ENCODE data around the gene GPC3. TPM values are rescaled to one million over a fixed set of nuclear protein-coding genes. Genes with fewer than 3 reads are reported as not detected.
"Not testable (repeated sequence)": the region's sequence is repeated elsewhere in the genome, so short reads cannot be mapped to it uniquely, and the experiment has no call there.

The GPC3 gene
- total and polyA plus RNA-seq, 4 donors: 8.3 to 270 (median 52.4) TPM

DNA sequence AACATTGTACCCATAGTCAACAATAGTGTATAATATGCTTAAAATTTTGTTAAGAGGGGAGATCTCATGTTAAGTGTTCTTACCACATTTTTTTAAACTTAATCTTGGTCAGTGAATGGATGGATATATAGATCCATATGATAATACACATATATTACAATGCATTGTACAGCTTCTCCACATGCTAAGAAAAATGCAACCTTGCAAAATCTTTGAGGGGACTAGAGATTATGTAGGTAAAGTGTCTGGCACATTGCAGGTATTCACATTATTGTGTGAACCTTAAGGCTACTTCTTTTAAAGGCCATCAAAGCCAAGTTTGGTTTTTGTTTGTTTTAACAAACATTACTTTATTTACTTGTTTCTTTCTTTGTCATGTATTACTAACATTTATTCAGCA, 10.4 kb upstream of the GPC3 start:
- DNase-seq: no peak
- Histone ChIP-seq H3K4me1 (ENCODE audit: control insufficient read depth in 5 of 5, insufficient read depth in 5 of 5, low read length in 5 of 5) (peaks cover 0 to 18% (median 0%) of the 10 kb centered on the region in 5 donors), H3K4me3 (no peak overlapping the region), H3K27me3 (ENCODE audit: control insufficient read depth in 3 of 3, insufficient read depth in 3 of 3, low read length in 2 of 3) (peaks cover 2 to 12% (median 11%) of the 10 kb centered on the region in 3 donors), H3K27ac (ENCODE audit: low read depth in 1 of 2, low read length in 1 of 2) (no peak overlapping the region), H3K36me3 (ENCODE audit: control insufficient read depth in 4 of 4, insufficient read depth in 4 of 4, low read length in 4 of 4) (no peaks in the 10 kb centered on the region), H3K9ac (ENCODE audit: insufficient read depth in 1 of 2, low read length in 2 of 2) (no peak overlapping the region), H3K9me3 (ENCODE audit: control insufficient read depth in 4 of 4, insufficient read depth in 3 of 4, low read length in 3 of 4) (no peaks in the 10 kb centered on the region)
- TF ChIP-seq, protein P1, sequence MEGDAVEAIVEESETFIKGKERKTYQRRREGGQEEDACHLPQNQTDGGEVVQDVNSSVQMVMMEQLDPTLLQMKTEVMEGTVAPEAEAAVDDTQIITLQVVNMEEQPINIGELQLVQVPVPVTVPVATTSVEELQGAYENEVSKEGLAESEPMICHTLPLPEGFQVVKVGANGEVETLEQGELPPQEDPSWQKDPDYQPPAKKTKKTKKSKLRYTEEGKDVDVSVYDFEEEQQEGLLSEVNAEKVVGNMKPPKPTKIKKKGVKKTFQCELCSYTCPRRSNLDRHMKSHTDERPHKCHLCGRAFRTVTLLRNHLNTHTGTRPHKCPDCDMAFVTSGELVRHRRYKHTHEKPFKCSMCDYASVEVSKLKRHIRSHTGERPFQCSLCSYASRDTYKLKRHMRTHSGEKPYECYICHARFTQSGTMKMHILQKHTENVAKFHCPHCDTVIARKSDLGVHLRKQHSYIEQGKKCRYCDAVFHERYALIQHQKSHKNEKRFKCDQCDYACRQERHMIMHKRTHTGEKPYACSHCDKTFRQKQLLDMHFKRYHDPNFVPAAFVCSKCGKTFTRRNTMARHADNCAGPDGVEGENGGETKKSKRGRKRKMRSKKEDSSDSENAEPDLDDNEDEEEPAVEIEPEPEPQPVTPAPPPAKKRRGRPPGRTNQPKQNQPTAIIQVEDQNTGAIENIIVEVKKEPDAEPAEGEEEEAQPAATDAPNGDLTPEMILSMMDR (IDR thresholded peaks at IDR 0.05; ENCODE audit: control extremely low read depth, extremely low read depth): no peak
- no peak for ATAC-seq (ENCODE audit: insufficient read depth, low FRiP score)

DNA sequence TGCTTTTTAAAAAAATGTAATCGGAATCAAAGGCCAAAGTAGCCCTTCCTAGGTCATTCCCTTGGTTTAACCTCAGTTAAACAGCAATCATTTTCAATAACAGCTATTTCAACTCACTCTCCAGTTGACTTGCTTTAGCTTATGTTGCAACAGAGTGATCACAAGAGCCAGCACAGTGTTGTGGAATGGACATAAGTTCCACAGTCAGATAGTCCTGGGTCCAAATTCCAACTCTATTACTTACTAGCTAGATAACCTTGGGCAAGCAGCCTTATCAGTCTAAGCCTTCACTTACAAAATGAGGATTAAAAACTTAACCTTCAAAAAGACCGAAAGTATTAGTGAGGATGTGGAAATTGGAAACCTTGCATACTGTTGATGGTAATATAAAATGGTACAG, 9.2 kb upstream of the GPC3 start:
- Histone ChIP-seq H3K9ac (ENCODE audit: insufficient read depth in 1 of 2, low read length in 2 of 2) (no peak overlapping the region), H3K27me3 (ENCODE audit: control insufficient read depth in 3 of 3, insufficient read depth in 3 of 3, low read length in 2 of 3) (peaks cover 2 to 17% (median 9%) of the 10 kb centered on the region in 3 donors), H3K36me3 (ENCODE audit: control insufficient read depth in 4 of 4, insufficient read depth in 4 of 4, low read length in 4 of 4) (no peaks in the 10 kb centered on the region), H3K27ac (ENCODE audit: low read depth in 1 of 2, low read length in 1 of 2) (no peak overlapping the region), H3K4me3 (no peak overlapping the region), H3K9me3 (ENCODE audit: control insufficient read depth in 4 of 4, insufficient read depth in 3 of 4, low read length in 3 of 4) (no peaks in the 10 kb centered on the region), H3K4me1 (ENCODE audit: control insufficient read depth in 5 of 5, insufficient read depth in 5 of 5, low read length in 5 of 5) (peaks cover 0 to 12% (median 0%) of the 10 kb centered on the region in 5 donors)
- 67 to 84% methylated on average over 2 of the region's 2 CpGs for WGBS, 2 donors
- TF ChIP-seq, protein P1 (IDR thresholded peaks at IDR 0.05; ENCODE audit: control extremely low read depth, extremely low read depth): no peak
- DNase-seq (peak in 2 of 3 donors; percentile 52 to 72), ATAC-seq (ENCODE audit: insufficient read depth, low FRiP score) (no peak)

DNA sequence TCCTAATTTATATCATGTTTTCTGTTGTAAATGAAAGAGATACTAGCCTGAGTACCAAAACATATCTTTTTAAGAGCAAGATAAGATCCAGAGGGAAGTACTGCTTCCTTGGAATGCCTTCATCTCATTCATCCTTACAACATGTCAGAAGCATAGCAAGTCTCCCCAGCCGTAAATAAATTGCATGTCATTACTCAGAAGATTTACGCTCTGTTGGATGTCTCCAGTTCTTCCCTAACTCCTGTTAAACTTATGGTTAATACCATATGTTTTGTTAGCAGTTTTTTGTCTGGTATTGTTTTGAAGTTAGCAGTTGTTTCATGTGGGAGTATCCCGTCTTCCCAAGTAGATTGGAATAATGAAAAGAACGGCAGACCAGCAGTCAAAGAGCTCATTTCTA, 7.5 kb upstream of the GPC3 start:
- no peak overlapping the region for H3K4me3 ChIP-seq
- no peak for DNase-seq
- peaks cover 0 to 4% (median 0%) of the 10 kb centered on the region in 5 donors for H3K4me1 ChIP-seq (ENCODE audit: control insufficient read depth in 5 of 5, insufficient read depth in 5 of 5, low read length in 5 of 5)
- ATAC-seq (ENCODE audit: insufficient read depth, low FRiP score): no peak
- WGBS, 2 donors: 73 to 74% methylated on average over 4 of the region's 4 CpGs
- TF ChIP-seq, protein P1 (IDR thresholded peaks at IDR 0.05; ENCODE audit: control extremely low read depth, extremely low read depth): no peak
- H3K36me3 ChIP-seq (ENCODE audit: control insufficient read depth in 4 of 4, insufficient read depth in 4 of 4, low read length in 4 of 4): no peaks in the 10 kb centered on the region
- H3K9ac ChIP-seq (ENCODE audit: insufficient read depth in 1 of 2, low read length in 2 of 2): no peak overlapping the region
- no peak overlapping the region for H3K27ac ChIP-seq (ENCODE audit: low read depth in 1 of 2, low read length in 1 of 2)
- H3K9me3 ChIP-seq (ENCODE audit: control insufficient read depth in 4 of 4, insufficient read depth in 3 of 4, low read length in 3 of 4): no peaks in the 10 kb centered on the region
- peaks cover 2 to 20% (median 7%) of the 10 kb centered on the region in 3 donors for H3K27me3 ChIP-seq (ENCODE audit: control insufficient read depth in 3 of 3, insufficient read depth in 3 of 3, low read length in 2 of 3)

DNA sequence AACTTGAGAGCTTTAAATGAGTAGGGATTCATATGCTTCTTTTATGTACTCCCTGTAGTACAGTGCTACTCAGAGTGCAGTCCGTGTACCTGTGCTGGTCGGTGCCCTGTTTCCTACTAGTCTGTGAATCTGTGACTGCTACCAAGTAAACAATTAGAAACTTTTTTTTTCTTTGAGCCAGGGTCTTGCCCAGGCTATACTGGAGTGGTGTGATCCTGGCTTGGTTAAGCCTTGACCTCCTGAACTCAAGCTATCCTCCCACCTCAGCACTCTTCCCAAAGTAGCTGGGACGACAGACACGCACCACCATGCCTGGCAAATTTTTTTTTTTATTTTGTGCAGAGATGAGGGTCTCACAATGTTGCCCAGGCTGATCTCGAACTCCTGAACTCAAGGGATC, 6.4 kb upstream of the GPC3 start:
- no peak for DNase-seq
- peaks cover 0 to 3% (median 0%) of the 10 kb centered on the region in 5 donors for H3K4me1 ChIP-seq (ENCODE audit: control insufficient read depth in 5 of 5, insufficient read depth in 5 of 5, low read length in 5 of 5)
- H3K4me3 ChIP-seq: no peak overlapping the region
- peaks cover 3 to 23% (median 5%) of the 10 kb centered on the region in 3 donors for H3K27me3 ChIP-seq (ENCODE audit: control insufficient read depth in 3 of 3, insufficient read depth in 3 of 3, low read length in 2 of 3)
- no peak overlapping the region for H3K27ac ChIP-seq (ENCODE audit: low read depth in 1 of 2, low read length in 1 of 2)
- no peak overlapping the region for H3K9ac ChIP-seq (ENCODE audit: insufficient read depth in 1 of 2, low read length in 2 of 2)
- H3K36me3 ChIP-seq (ENCODE audit: control insufficient read depth in 4 of 4, insufficient read depth in 4 of 4, low read length in 4 of 4): no peaks in the 10 kb centered on the region
- TF ChIP-seq, protein P1 (IDR thresholded peaks at IDR 0.05; ENCODE audit: control extremely low read depth, extremely low read depth): no peak
- H3K9me3 ChIP-seq (ENCODE audit: control insufficient read depth in 4 of 4, insufficient read depth in 3 of 4, low read length in 3 of 4): no peaks in the 10 kb centered on the region
- 61 to 82% methylated on average over 5 of the region's 5 CpGs for WGBS, 2 donors
- ATAC-seq (ENCODE audit: insufficient read depth, low FRiP score): no peak

DNA sequence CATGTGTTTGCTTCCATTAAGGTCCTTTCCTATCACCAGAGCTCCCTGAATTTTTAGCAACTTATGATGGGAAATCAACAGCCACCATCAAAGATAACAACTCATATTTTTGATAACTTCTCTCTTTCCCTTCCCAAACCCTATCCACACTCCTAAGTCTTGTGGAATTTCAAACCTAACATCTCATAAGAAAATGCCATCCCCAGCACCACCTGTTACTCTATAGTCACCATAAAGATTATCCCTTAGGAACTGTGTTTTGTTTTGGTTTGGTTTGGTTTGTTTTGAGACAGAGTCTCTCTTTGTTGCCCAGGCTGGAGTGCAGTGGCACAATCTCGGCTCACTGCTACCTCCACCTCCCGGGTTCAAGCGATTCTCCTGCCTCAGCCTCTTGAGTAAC, 5.7 kb upstream of the GPC3 start:
- H3K27me3 ChIP-seq (ENCODE audit: control insufficient read depth in 3 of 3, insufficient read depth in 3 of 3, low read length in 2 of 3): peaks cover 3 to 21% (median 5%) of the 10 kb centered on the region in 3 donors
- not testable (repeated sequence) for H3K27ac ChIP-seq (ENCODE audit: low read depth in 1 of 2, low read length in 1 of 2); ATAC-seq (ENCODE audit: insufficient read depth, low FRiP score); H3K36me3 ChIP-seq (ENCODE audit: control insufficient read depth in 4 of 4, insufficient read depth in 4 of 4, low read length in 4 of 4); H3K9ac ChIP-seq (ENCODE audit: insufficient read depth in 1 of 2, low read length in 2 of 2); H3K9me3 ChIP-seq (ENCODE audit: control insufficient read depth in 4 of 4, insufficient read depth in 3 of 4, low read length in 3 of 4); H3K4me1 ChIP-seq (ENCODE audit: control insufficient read depth in 5 of 5, insufficient read depth in 5 of 5, low read length in 5 of 5); DNase-seq; H3K4me3 ChIP-seq
- 89 to 96% methylated on average over 3 of the region's 3 CpGs for WGBS, 2 donors
